Bronchial epithelial cell (primary cell): Measurements from ENCODE around the gene METTL25. TPM values are rescaled to one million over a fixed set of nuclear protein-coding genes. Genes with fewer than 3 reads are reported as not detected.

ENCODE experiments used
- DNase-seq: peaks from one replicate; pipeline ENCODE4 v3.0.0-alpha.2; 2010; ENCODE audit warnings: low read depth
- FAIRE-seq: peaks from 2 replicates; lab custom pipeline; 2011; peaks lifted over from hg19 to GRCh38; lab: Jason Lieb, UNC
- H3K27me3 ChIP-seq: 2 replicates; pipeline ENCODE4 v1.5.1; 2011; ENCODE audit warnings: low read length; ENCODE audit not compliant: control insufficient read depth, insufficient read depth
- H3K36me3 ChIP-seq: 2 replicates; pipeline ENCODE4 v1.5.1; 2011; ENCODE audit warnings: low read length; ENCODE audit not compliant: control insufficient read depth, insufficient read depth
- H3K4me3 ChIP-seq: 2 replicates; pipeline ENCODE4 v1.5.1; 2011; ENCODE audit warnings: mild to moderate bottlenecking, low read depth, low read length, control low read depth
- total RNA-seq: library from RNA; depleted of rRNA; stranded (reverse); fragments of >200 nt; gene quantifications from 2 replicates; pipeline ENCODE4 v1.2.1, GENCODE V29; 2014
- TF ChIP-seq, protein P1 (sequence below): IDR thresholded peaks from 2 replicates; pipeline ENCODE4 v1.5.1; 2011; ENCODE audit warnings: mild to moderate bottlenecking, moderate library complexity, low read length, control low read depth, inconsistent platforms; ENCODE audit not compliant: insufficient read depth, severe bottlenecking

Gene METTL25
- total RNA-seq, 1 donor from 2014 or later = 4.2 TPM

GRCh38 chr12:82514880-82515279, 156.6 kb downstream of the METTL25 start:
- Histone ChIP-seq H3K4me3 (no peak overlapping the region), H3K27me3 (no peaks in the 10 kb centered on the region), H3K36me3 (no peaks in the 10 kb centered on the region)
- TF ChIP-seq, protein P1, sequence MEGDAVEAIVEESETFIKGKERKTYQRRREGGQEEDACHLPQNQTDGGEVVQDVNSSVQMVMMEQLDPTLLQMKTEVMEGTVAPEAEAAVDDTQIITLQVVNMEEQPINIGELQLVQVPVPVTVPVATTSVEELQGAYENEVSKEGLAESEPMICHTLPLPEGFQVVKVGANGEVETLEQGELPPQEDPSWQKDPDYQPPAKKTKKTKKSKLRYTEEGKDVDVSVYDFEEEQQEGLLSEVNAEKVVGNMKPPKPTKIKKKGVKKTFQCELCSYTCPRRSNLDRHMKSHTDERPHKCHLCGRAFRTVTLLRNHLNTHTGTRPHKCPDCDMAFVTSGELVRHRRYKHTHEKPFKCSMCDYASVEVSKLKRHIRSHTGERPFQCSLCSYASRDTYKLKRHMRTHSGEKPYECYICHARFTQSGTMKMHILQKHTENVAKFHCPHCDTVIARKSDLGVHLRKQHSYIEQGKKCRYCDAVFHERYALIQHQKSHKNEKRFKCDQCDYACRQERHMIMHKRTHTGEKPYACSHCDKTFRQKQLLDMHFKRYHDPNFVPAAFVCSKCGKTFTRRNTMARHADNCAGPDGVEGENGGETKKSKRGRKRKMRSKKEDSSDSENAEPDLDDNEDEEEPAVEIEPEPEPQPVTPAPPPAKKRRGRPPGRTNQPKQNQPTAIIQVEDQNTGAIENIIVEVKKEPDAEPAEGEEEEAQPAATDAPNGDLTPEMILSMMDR = no peak
- DNase-seq (no peak), FAIRE-seq (no peak)

- no peak for FAIRE-seq
- TF ChIP-seq, protein P1 = no peak
- no peak for DNase-seq
- H3K4me3 ChIP-seq = no peak overlapping the region
- no peaks in the 10 kb centered on the region for H3K27me3 ChIP-seq
- no peaks in the 10 kb centered on the region for H3K36me3 ChIP-seq
Measured at GRCh38 chr12:82515652-82516051, 157.3 kb downstream of the METTL25 start.

DNA sequence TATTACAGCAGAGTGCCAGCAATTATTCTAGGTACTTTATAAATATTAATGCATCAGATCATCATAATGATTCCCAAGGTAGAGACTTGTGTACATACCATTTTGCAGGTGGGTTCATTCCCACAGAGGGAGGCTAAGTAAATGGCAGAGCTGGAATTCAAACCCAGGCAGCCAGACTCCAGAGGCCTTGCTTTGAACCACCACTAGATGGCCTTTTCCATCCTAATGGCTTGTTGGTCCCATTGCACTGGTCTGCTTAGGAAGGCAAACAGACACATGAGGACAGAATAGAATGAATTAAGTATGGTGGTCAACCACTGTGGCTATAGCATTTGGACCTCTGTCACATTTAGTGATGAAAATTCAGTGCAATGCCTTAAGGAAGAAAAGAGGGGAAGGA, 158.7 kb downstream of the METTL25 start:
- Histone ChIP-seq H3K36me3 (no peaks in the 10 kb centered on the region), H3K4me3 (no peak overlapping the region), H3K27me3 (no peaks in the 10 kb centered on the region)
- FAIRE-seq = no peak
- DNase-seq = peak; percentile 29
- TF ChIP-seq, protein P1 = peak; percentile 72

- no peaks in the 10 kb centered on the region for H3K27me3 ChIP-seq
- no peaks in the 10 kb centered on the region for H3K36me3 ChIP-seq
- H3K4me3 ChIP-seq = no peak overlapping the region
- TF ChIP-seq, protein P1 = no peak
- FAIRE-seq (no peak), DNase-seq (no peak)
Measured at GRCh38 chr12:82517808-82518207, 159.5 kb downstream of the METTL25 start.

- no peaks in the 10 kb centered on the region for H3K36me3 ChIP-seq
- no peak for FAIRE-seq
- DNase-seq = no peak
- H3K4me3 ChIP-seq = no peak overlapping the region
- TF ChIP-seq, protein P1 = no peak
- no peaks in the 10 kb centered on the region for H3K27me3 ChIP-seq
Measured at GRCh38 chr12:82519510-82519909, 161.2 kb downstream of the METTL25 start.

DNA sequence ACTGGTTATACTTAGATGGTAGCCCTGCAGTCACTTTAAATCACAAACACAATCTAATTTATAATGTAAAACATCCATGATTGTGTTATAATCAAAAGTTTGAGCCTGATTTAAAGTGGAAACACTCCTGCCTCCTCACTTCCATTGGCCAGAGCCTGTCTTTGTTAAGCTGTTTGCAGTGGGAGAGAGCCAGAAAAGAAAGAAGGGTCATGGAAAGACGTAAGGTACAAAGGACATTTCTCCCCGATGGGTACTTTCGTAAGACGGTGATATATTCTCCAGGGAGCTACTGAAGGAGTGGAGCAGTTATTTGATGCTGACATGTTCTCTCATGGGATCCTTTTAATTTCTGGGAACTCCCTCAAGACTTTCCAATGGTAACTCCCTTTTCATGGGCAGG, 164.0 kb downstream of the METTL25 start:
- DNase-seq (no peak), FAIRE-seq (no peak)
- TF ChIP-seq, protein P1 = no peak
- Histone ChIP-seq H3K36me3 (no peaks in the 10 kb centered on the region), H3K27me3 (no peaks in the 10 kb centered on the region), H3K4me3 (no peak overlapping the region)
